Measurements from ENCODE around the gene PLA2G3.
A peak's percentile ranks its signal among the peaks of the same experiment; 100 is the strongest.
"Not testable (repeated sequence)": the region's sequence is repeated elsewhere in the genome, so short reads cannot be mapped to it uniquely, and the experiment has no call there.

The PLA2G3 gene

GRCh38 chr22:31124290-31124689, 16.0 kb downstream of the PLA2G3 start:
- Histone ChIP-seq H3K27ac (ENCODE audit: low read depth, low read length) (no peak overlapping the region), H3K27me3 (ENCODE audit: control insufficient read depth, insufficient read depth, low read length) (no peaks in the 10 kb centered on the region), H3K9ac (ENCODE audit: low read length) (no peak overlapping the region), H3K4me1 (ENCODE audit: control insufficient read depth, insufficient read depth, low read length) (peaks cover 21% of the 10 kb centered on the region), H3K4me3 (ENCODE audit: low read depth, low read length) (no peak overlapping the region), H3K9me3 (ENCODE audit: control insufficient read depth, insufficient read depth, low read depth, low read length) (no peaks in the 10 kb centered on the region), H3K36me3 (ENCODE audit: control insufficient read depth, insufficient read depth, low read length) (no peaks in the 10 kb centered on the region)

- no peaks in the 10 kb centered on the region for H3K36me3 ChIP-seq (ENCODE audit: control insufficient read depth, insufficient read depth, low read length)
- H3K4me3 ChIP-seq (ENCODE audit: low read depth, low read length), result peak overlapping the region; percentile 63
- H3K27ac ChIP-seq (ENCODE audit: low read depth, low read length), result no peak overlapping the region
- no peaks in the 10 kb centered on the region for H3K27me3 ChIP-seq (ENCODE audit: control insufficient read depth, insufficient read depth, low read length)
- peak overlapping the region; percentile 31 for H3K9ac ChIP-seq (ENCODE audit: low read length)
- peaks cover 21% of the 10 kb centered on the region for H3K4me1 ChIP-seq (ENCODE audit: control insufficient read depth, insufficient read depth, low read length)
- H3K9me3 ChIP-seq (ENCODE audit: control insufficient read depth, insufficient read depth, low read depth, low read length), result no peaks in the 10 kb centered on the region
Observed at GRCh38 chr22:31123292-31123602, 17.1 kb downstream of the PLA2G3 start.

- no peak within 1 kb of the TSS for H3K27ac ChIP-seq (ENCODE audit: low read depth, low read length)
- no peaks in the 10 kb centered on the region for H3K9me3 ChIP-seq (ENCODE audit: control insufficient read depth, insufficient read depth, low read depth, low read length)
- H3K27me3 ChIP-seq (ENCODE audit: control insufficient read depth, insufficient read depth, low read length), result no peaks in the 10 kb centered on the region
- H3K9ac ChIP-seq (ENCODE audit: low read length), result peak within 1 kb of the TSS; percentile 31
- no peaks in the 10 kb centered on the region for H3K36me3 ChIP-seq (ENCODE audit: control insufficient read depth, insufficient read depth, low read length)
- peak within 1 kb of the TSS; percentile 63 for H3K4me3 ChIP-seq (ENCODE audit: low read depth, low read length)
- peaks cover 21% of the 10 kb centered on the region for H3K4me1 ChIP-seq (ENCODE audit: control insufficient read depth, insufficient read depth, low read length)
Observed at GRCh38 chr22:31122532-31123291, 17.6 kb downstream of the PLA2G3 start, which contains the start of gene INPP5J. INPP5J (plus strand) TSS chr22:31122966; CDS start chr22:31123015, 49 bp downstream.

GRCh38 chr22:31122196-31122531, 18.1 kb downstream of the PLA2G3 start:
- Histone ChIP-seq H3K36me3 (ENCODE audit: control insufficient read depth, insufficient read depth, low read length) (no peaks in the 10 kb centered on the region), H3K9me3 (ENCODE audit: control insufficient read depth, insufficient read depth, low read depth, low read length) (no peaks in the 10 kb centered on the region), H3K27ac (ENCODE audit: low read depth, low read length) (no peak overlapping the region), H3K4me1 (ENCODE audit: control insufficient read depth, insufficient read depth, low read length) (peaks cover 19% of the 10 kb centered on the region), H3K4me3 (ENCODE audit: low read depth, low read length) (no peak overlapping the region), H3K27me3 (ENCODE audit: control insufficient read depth, insufficient read depth, low read length) (no peaks in the 10 kb centered on the region), H3K9ac (ENCODE audit: low read length) (no peak overlapping the region)

- no peak overlapping the region for H3K27ac ChIP-seq (ENCODE audit: low read depth, low read length)
- no peaks in the 10 kb centered on the region for H3K36me3 ChIP-seq (ENCODE audit: control insufficient read depth, insufficient read depth, low read length)
- H3K9me3 ChIP-seq (ENCODE audit: control insufficient read depth, insufficient read depth, low read depth, low read length), result no peaks in the 10 kb centered on the region
- peaks cover 13% of the 10 kb centered on the region for H3K4me1 ChIP-seq (ENCODE audit: control insufficient read depth, insufficient read depth, low read length)
- no peak overlapping the region for H3K9ac ChIP-seq (ENCODE audit: low read length)
- no peak overlapping the region for H3K4me3 ChIP-seq (ENCODE audit: low read depth, low read length)
- H3K27me3 ChIP-seq (ENCODE audit: control insufficient read depth, insufficient read depth, low read length), result no peaks in the 10 kb centered on the region
Observed at GRCh38 chr22:31121403-31121802, 18.9 kb downstream of the PLA2G3 start.

- H3K9ac ChIP-seq (ENCODE audit: low read length), result no peak overlapping the region
- no peaks in the 10 kb centered on the region for H3K27me3 ChIP-seq (ENCODE audit: control insufficient read depth, insufficient read depth, low read length)
- H3K27ac ChIP-seq (ENCODE audit: low read depth, low read length), result no peak overlapping the region
- H3K4me3 ChIP-seq (ENCODE audit: low read depth, low read length), result no peak overlapping the region
- no peaks in the 10 kb centered on the region for H3K36me3 ChIP-seq (ENCODE audit: control insufficient read depth, insufficient read depth, low read length)
- no peaks in the 10 kb centered on the region for H3K9me3 ChIP-seq (ENCODE audit: control insufficient read depth, insufficient read depth, low read depth, low read length)
- peaks cover 13% of the 10 kb centered on the region for H3K4me1 ChIP-seq (ENCODE audit: control insufficient read depth, insufficient read depth, low read length)
Observed at GRCh38 chr22:31120642-31121041, 19.7 kb downstream of the PLA2G3 start.

GRCh38 chr22:31120230-31120629, 20.1 kb downstream of the PLA2G3 start:
- H3K9me3 ChIP-seq (ENCODE audit: control insufficient read depth, insufficient read depth, low read depth, low read length), result no peaks in the 10 kb centered on the region
- no peaks in the 10 kb centered on the region for H3K27me3 ChIP-seq (ENCODE audit: control insufficient read depth, insufficient read depth, low read length)
- H3K9ac ChIP-seq (ENCODE audit: low read length), result no peak overlapping the region
- H3K27ac ChIP-seq (ENCODE audit: low read depth, low read length), result no peak overlapping the region
- H3K4me1 ChIP-seq (ENCODE audit: control insufficient read depth, insufficient read depth, low read length), result peaks cover 13% of the 10 kb centered on the region
- H3K36me3 ChIP-seq (ENCODE audit: control insufficient read depth, insufficient read depth, low read length), result no peaks in the 10 kb centered on the region
- H3K4me3 ChIP-seq (ENCODE audit: low read depth, low read length), result no peak overlapping the region

- Histone ChIP-seq H3K27me3 (ENCODE audit: control insufficient read depth, insufficient read depth, low read length) (no peaks in the 10 kb centered on the region), H3K36me3 (ENCODE audit: control insufficient read depth, insufficient read depth, low read length) (no peaks in the 10 kb centered on the region), H3K9ac (ENCODE audit: low read length) (no peak overlapping the region), H3K9me3 (ENCODE audit: control insufficient read depth, insufficient read depth, low read depth, low read length) (no peaks in the 10 kb centered on the region), H3K27ac (ENCODE audit: low read depth, low read length) (no peak overlapping the region), H3K4me1 (ENCODE audit: control insufficient read depth, insufficient read depth, low read length) (peaks cover 13% of the 10 kb centered on the region), H3K4me3 (ENCODE audit: low read depth, low read length) (no peak overlapping the region)
Observed at GRCh38 chr22:31119026-31119717, 21.1 kb downstream of the PLA2G3 start.

GRCh38 chr22:31118046-31118820, 22.1 kb downstream of the PLA2G3 start:
- H3K4me3 ChIP-seq (ENCODE audit: low read depth, low read length), result no peak overlapping the region
- H3K4me1 ChIP-seq (ENCODE audit: control insufficient read depth, insufficient read depth, low read length), result peaks cover 10% of the 10 kb centered on the region
- no peaks in the 10 kb centered on the region for H3K9me3 ChIP-seq (ENCODE audit: control insufficient read depth, insufficient read depth, low read depth, low read length)
- H3K36me3 ChIP-seq (ENCODE audit: control insufficient read depth, insufficient read depth, low read length), result no peaks in the 10 kb centered on the region
- no peak overlapping the region for H3K27ac ChIP-seq (ENCODE audit: low read depth, low read length)
- H3K27me3 ChIP-seq (ENCODE audit: control insufficient read depth, insufficient read depth, low read length), result no peaks in the 10 kb centered on the region
- no peak overlapping the region for H3K9ac ChIP-seq (ENCODE audit: low read length)

- not testable (repeated sequence) for H3K36me3 ChIP-seq (ENCODE audit: control insufficient read depth, insufficient read depth, low read length); H3K9ac ChIP-seq (ENCODE audit: low read length); H3K9me3 ChIP-seq (ENCODE audit: control insufficient read depth, insufficient read depth, low read depth, low read length); H3K27ac ChIP-seq (ENCODE audit: low read depth, low read length); H3K4me1 ChIP-seq (ENCODE audit: control insufficient read depth, insufficient read depth, low read length); H3K4me3 ChIP-seq (ENCODE audit: low read depth, low read length); H3K27me3 ChIP-seq (ENCODE audit: control insufficient read depth, insufficient read depth, low read length)
Observed at GRCh38 chr22:31112547-31113091, 27.7 kb downstream of the PLA2G3 start.

- Histone ChIP-seq H3K9ac (ENCODE audit: low read length) (peak overlapping the region; percentile 21), H3K4me3 (ENCODE audit: low read depth, low read length) (peak overlapping the region; percentile 53), H3K36me3 (ENCODE audit: control insufficient read depth, insufficient read depth, low read length) (no peaks in the 10 kb centered on the region), H3K27me3 (ENCODE audit: control insufficient read depth, insufficient read depth, low read length) (peaks cover 23% of the 10 kb centered on the region), H3K27ac (ENCODE audit: low read depth, low read length) (no peak overlapping the region), H3K9me3 (ENCODE audit: control insufficient read depth, insufficient read depth, low read depth, low read length) (peaks cover 4% of the 10 kb centered on the region; the same call in 1 of the 2 replicates), H3K4me1 (ENCODE audit: control insufficient read depth, insufficient read depth, low read length) (peaks cover 12% of the 10 kb centered on the region; the same call in 1 of the 2 replicates)
Observed at GRCh38 chr22:31107894-31108218, 32.5 kb downstream of the PLA2G3 start.

Measured in HUES6 (cell line).